ENCODE results near the gene GMCL2.

GMCL2 gene

GRCh38 chr5:178214160-178214803 is 27.1 kb upstream of the GMCL2 start:
- H3K4me3 ChIP-seq (ENCODE audit: low read depth, low read length) = no peak overlapping the region
- DNase-seq (ENCODE audit: low read depth) = no peak
- TF ChIP-seq CTCF (IDR thresholded peaks at IDR 0.05; ENCODE audit: low read depth, low read length, missing control alignments) = no peak

GRCh38 chr5:178213748-178214151 is 26.6 kb upstream of the GMCL2 start:
- no peak for DNase-seq (ENCODE audit: low read depth)
- TF ChIP-seq CTCF (IDR thresholded peaks at IDR 0.05; ENCODE audit: low read depth, low read length, missing control alignments) = no peak

GRCh38 chr5:178213003-178213461 is 25.9 kb upstream of the GMCL2 start:
- TF ChIP-seq CTCF (IDR thresholded peaks at IDR 0.05; ENCODE audit: low read depth, low read length, missing control alignments) = no peak
- H3K4me3 ChIP-seq (ENCODE audit: low read depth, low read length) = no peak overlapping the region
- no peak for DNase-seq (ENCODE audit: low read depth)

More at GRCh38 chr5:178213748-178214151, 26.6 kb upstream of the GMCL2 start:
- no peak overlapping the region for H3K4me3 ChIP-seq (ENCODE audit: low read depth, low read length)

GRCh38 chr5:178212241-178213002 is 25.3 kb upstream of the GMCL2 start:
- no peak for DNase-seq (ENCODE audit: low read depth)
- TF ChIP-seq CTCF (IDR thresholded peaks at IDR 0.05; ENCODE audit: low read depth, low read length, missing control alignments) = no peak

GRCh38 chr5:178211095-178212048 is 24.2 kb upstream of the GMCL2 start:
- no peak for TF ChIP-seq CTCF (IDR thresholded peaks at IDR 0.05; ENCODE audit: low read depth, low read length, missing control alignments)
- H3K4me3 ChIP-seq (ENCODE audit: low read depth, low read length) = no peak overlapping the region
- DNase-seq (ENCODE audit: low read depth) = no peak

More at GRCh38 chr5:178212241-178213002, 25.3 kb upstream of the GMCL2 start:
- H3K4me3 ChIP-seq (ENCODE audit: low read depth, low read length) = no peak overlapping the region

GRCh38 chr5:178210686-178211085 is 23.5 kb upstream of the GMCL2 start:
- DNase-seq (ENCODE audit: low read depth) = no peak
- no peak overlapping the region for H3K4me3 ChIP-seq (ENCODE audit: low read depth, low read length)
- TF ChIP-seq CTCF (IDR thresholded peaks at IDR 0.05; ENCODE audit: low read depth, low read length, missing control alignments) = no peak
